ENCODE data around the gene JAML. TPM values are rescaled to one million over a fixed set of nuclear protein-coding genes. Genes with fewer than 3 reads are reported as not detected.

Gene JAML
- total RNA-seq, 1 experiment from 2014 or later, result not detected

- DNase-seq (ENCODE audit: low spot score), result no peak
Measured at GRCh38 chr11:118216621-118217481, 8.0 kb downstream of the JAML start.

GRCh38 chr11:118215765-118216164, 9.0 kb downstream of the JAML start:
- no peak for DNase-seq (ENCODE audit: low spot score)

- DNase-seq (ENCODE audit: low spot score), result no peak
Measured at GRCh38 chr11:118215262-118215661, 9.5 kb downstream of the JAML start.

DNA sequence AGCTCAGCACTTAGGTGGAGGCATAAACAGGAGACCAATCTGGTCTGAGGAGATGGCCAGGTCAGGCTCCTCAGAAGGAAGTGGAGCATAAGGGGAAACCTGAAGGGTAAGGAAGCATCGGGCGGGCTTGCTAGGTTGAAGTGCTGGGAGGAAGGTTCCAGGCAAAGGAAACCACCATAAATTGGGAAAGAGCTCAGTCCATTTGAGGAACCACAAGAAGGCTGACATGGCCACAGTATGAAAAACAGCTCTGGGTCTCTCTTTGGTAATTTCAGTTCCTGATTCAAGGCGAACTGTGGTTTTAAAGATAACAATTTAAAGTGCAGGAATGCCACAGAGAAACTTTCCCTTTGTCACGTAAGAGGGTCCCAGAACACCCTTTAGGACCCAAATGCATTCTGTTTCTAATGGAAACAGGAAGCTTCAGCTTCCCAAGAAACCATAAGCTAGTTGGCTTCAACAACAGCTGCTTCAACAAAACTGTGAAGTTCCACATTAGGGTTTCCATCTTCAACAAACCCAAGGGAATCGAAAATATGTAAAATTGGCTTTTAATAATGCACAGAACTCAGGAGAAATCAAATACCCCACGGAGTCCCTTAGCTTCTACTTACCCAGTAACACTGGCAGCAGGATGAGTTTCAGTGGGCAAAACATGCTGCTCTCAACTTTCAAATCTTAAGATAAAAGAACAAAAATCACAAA, 10.4 kb downstream of the JAML start:
- DNase-seq (ENCODE audit: low spot score), result no peak

DNA sequence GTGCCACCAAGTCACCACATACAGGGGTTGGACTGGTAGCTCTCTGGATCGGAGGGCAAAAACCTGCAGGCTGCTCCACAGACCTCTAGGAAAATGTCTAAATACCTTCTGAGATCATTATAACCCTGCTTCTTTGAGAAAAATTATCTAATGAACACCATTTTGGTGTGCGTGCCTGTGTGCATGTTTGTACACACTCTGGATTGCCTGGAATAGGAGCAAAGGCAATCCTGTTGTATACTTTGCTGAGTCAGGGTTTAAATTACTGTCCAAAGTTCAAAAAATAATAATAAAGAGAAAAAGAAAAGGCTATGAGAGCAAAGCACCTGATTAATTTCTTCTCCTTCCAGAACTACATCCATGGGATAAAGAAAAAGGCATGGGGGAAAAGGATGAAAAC, 11.0 kb downstream of the JAML start:
- DNase-seq (ENCODE audit: low spot score), result peak; percentile 46

- no peak for DNase-seq (ENCODE audit: low spot score)
Measured at GRCh38 chr11:118213201-118213600, 11.6 kb downstream of the JAML start.

DNA sequence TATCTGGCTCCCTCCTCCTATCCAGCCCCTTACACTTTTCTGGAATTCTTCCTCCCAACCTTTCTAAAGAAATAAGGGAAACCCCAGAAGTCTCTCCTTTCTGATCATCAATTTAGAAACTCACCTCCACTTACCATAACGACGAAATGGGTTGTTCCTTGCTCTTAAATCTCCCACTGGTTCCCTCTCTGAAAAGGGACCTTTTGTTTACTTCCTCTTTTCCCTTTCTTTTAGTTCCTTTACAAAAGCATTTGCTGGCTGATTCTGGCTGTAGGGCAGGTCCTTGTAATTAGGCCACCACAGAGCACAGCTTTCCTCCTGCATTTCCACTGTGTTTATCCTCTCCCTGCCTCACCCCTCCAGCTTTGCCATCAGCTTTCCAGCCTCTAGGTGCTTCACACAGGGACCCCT, 12.0 kb downstream of the JAML start:
- DNase-seq (ENCODE audit: low spot score), result no peak

- DNase-seq (ENCODE audit: low spot score), result no peak
Measured at GRCh38 chr11:118212131-118212725, 12.6 kb downstream of the JAML start.

GRCh38 chr11:118211006-118211405, 13.8 kb downstream of the JAML start:
- no peak for DNase-seq (ENCODE audit: low spot score)

DNA sequence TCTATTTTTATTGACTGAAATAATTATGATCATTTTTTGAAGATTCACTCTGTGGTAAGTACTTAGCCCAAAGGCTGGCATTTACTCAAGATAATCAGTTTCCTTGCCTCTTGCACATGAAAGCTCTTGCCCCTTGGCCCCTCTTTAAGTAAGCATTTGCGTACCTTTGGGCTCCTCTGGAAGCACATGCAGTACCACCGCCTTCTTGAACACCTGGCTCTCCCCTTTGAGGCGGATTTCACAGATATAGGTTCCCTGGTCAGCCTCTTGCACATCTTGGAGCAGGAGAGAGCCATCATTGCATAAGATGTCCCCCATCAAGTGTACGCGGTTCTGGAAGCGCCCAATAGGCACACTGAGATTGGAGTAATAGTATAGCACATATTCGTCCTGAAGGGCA, 14.5 kb downstream of the JAML start:
- no peak for DNase-seq (ENCODE audit: low spot score)

DNA sequence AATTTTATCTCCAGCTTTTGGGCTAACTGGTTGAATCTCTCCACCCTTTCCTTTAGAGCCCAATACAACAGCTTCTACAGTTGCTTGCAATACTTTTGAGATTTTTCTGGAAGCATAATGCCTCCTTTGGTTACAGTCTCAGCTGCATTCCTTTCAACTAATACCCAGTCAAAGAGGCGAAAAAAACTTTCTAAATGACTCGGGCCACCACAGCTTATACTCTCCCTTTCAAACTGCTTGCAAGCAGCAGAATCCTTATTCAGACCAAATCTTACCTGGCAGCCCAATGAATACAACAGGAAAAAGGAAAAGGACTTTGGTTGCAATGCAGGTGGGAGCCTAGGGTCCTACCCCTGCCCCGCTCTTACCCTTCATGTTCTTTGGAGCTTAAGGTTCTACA, 15.8 kb downstream of the JAML start:
- DNase-seq (ENCODE audit: low spot score), result no peak

- DNase-seq (ENCODE audit: low spot score), result no peak
Measured at GRCh38 chr11:118207079-118207478, 17.7 kb downstream of the JAML start.

DNA sequence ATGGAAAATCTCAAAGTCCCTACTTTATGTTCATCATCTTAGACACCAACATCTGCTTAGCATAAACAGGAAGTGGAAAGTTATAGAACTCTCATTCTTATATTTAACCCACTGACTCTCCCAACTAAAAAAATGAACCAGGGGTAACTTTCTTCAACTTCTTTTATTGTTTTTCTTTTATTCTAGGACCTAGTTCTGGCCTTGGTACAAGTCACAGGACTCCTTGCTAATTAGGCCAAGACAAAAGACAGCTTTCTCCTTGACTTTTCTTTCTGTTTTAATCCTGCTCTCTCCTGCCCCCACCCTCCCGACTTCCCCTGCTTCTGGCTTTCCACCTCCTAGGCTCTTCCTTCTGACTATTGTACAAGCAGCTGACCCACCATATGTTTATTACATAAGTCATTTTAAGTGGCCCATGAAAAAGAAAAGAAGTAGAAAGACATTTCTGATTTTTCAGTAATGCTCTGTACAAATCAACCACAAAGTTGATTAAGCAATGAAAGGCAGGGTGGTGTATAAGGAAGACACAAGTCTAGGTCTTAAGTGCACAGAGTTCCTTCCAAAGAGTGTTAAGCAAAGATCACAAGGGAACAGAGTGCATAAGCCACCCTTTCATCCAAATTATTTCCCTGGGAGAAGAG, 18.3 kb downstream of the JAML start:
- DNase-seq (ENCODE audit: low spot score), result no peak

DNA sequence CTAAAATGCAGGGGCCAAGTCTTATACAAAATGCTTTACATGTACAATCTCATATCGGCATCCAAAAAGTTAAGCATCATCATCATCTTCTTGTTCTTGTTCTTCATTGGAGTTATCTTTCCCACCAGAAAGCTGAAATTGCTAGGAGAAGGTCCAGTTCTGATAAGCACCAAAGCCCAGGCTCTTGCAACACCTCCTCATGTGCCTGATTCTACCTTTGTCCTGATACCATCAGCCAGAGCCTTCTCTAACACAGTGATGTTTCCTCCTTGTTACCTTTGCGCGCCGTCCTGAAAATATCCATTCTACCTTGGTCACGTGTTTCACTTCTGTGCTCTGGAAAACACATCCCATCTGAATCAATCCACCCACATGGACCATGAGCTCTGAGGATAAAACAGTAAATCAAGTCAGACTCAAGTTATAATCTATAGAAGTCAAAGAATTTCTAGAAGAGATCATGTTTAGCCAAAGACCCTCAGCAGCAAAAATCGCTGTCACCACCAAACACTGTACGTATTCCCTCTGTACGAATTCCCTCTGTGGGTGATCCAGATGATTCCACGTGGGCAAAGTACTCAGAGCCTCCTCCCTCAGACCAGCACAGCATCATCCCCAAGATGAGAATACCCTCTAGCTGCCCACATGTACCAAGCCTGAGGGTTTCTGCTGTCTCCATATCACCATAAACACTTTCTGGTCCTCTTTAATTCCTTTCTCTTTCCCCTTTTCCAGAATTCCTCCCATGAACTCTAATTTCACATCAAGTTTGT, 19.0 kb downstream of the JAML start:
- no peak for DNase-seq (ENCODE audit: low spot score)

GRCh38 chr11:118202599-118203422, 22.0 kb downstream of the JAML start:
- DNase-seq (ENCODE audit: low spot score), result peak; percentile 81

DNA sequence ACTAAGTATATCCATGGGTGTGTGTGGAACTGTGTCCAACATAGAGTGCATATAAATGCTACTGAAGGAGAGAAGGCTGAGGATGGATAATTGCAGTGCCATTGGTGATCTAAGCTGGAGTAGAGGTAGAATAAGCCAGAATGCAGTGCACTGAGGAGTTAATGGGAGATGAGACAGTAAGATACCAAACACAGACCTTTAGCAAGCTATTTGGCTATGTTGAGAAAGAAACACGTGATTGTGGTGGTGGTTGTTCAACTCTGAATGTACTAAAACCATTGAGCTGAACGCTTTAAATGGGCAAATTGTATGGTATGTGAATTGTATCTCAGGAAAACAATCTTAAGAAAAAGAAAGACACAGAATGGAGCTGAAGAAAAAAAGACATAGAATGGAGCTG, 22.8 kb downstream of the JAML start:
- DNase-seq (ENCODE audit: low spot score), result no peak

DNA sequence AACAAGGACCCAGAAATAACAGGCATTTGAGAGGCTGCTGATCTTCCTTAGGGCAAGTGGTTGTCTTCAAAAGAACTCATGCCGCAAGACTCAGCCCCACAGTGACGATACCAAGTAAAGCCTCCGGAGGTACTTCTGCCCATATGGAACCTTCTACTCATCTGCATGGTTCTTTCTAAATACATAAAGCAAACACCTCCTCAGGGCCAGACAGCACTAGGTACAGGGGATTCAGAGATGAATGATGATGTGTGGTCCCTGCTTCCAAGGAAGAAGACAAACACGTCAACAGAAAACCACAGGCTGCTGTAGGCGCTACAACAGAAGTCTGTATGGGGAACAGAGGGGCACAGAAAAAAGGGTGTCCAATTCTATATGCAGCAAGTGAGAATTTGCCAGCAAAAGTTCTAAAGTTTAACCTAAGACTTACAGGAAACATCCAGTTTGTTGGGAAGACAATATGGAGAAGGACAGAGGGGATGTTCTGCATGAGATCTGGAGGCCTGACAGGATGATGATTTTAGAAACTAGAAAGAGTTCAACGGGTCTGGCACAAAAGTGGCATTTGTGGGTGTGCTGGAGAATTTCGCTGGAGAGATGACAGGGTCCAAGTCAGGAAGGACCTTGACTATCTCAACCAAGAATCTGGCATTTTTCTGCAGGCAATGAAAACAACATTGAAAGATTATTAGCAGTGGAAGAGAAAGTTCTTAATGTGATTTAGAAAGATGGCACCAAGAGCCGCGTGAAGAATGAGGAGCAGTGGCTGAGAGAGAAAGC, 23.7 kb downstream of the JAML start:
- DNase-seq (ENCODE audit: low spot score), result no peak

GRCh38 chr11:118200497-118200896, 24.3 kb downstream of the JAML start:
- no peak for DNase-seq (ENCODE audit: low spot score)

- no peak for DNase-seq (ENCODE audit: low spot score)
Measured at GRCh38 chr11:118199135-118199534, 25.7 kb downstream of the JAML start.

DNA sequence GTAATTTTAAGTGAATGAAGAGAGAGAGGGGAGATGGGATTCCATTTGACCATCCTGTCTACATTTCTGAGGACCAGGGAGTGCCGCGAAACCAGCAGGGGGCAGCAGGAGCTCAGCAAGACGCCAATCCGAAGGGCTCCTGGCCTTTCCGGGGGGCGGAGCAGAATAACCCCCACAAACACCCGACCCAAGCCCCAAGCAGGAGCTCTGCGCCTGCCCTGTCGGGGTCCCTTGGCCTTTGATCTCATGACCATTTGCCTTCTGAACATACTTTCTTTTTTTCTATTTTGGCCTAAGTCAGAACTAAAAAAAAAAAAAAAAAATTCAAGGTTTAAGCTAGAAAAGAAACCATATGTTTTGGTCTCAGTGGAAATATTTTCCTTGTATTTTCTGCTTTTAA, 26.4 kb downstream of the JAML start:
- DNase-seq (ENCODE audit: low spot score), result peak; percentile 78

Measured in HT-29 (cell line).